Fibroblast of lung (primary cell): ENCODE measurements around the gene ADNP2. TPM values are rescaled to one million over a fixed set of nuclear protein-coding genes. Genes with fewer than 3 reads are reported as not detected.

Source experiments
- DNase-seq, 2 donors: peaks; one replicate each; pipeline versions ENCODE4 v3.0.0 to v3.0.0-alpha.2; 2010; ENCODE audit warnings: low read depth in 2 of 2
- H2AFZ ChIP-seq: 2 replicates; pipeline ENCODE4 v1.5.1; 2012; ENCODE audit warnings: low read length, control low read depth, inconsistent platforms
- H3K27ac ChIP-seq: 2 replicates; pipeline ENCODE4 v1.5.1; 2011; ENCODE audit warnings: low read length, control low read depth; ENCODE audit not compliant: insufficient read depth
- H3K27me3 ChIP-seq: 2 replicates; pipeline ENCODE4 v1.5.1; 2011; ENCODE audit warnings: mild to moderate bottlenecking, low read length; ENCODE audit not compliant: control insufficient read depth, insufficient read depth
- H3K36me3 ChIP-seq: 2 replicates; pipeline ENCODE4 v1.5.1; 2011; ENCODE audit warnings: low read length; ENCODE audit not compliant: control insufficient read depth, insufficient read depth
- H3K4me1 ChIP-seq: 2 replicates; pipeline ENCODE4 v1.5.1; 2011; ENCODE audit warnings: low read length; ENCODE audit not compliant: control insufficient read depth, insufficient read depth; ENCODE audit errors: extremely low read depth
- H3K4me2 ChIP-seq: 2 replicates; pipeline ENCODE4 v1.5.1; 2011; ENCODE audit warnings: low read length, control low read depth; ENCODE audit not compliant: insufficient read depth; ENCODE audit errors: extremely low read depth
- H3K4me3 ChIP-seq, 4 experiments: fragments of 200-600 bp in 1 of 4; sonication (generic) in 1 of 4; replicated peaks in 1 of 4; 2 replicates each; pipeline ENCODE4 v1.5.1; 2011 to 2016; ENCODE audit warnings: low read length in 4 of 4, low read depth in 3 of 4, mild to moderate bottlenecking in 3 of 4, control low read depth in 2 of 4, inconsistent platforms in 1 of 4, mixed read lengths in 1 of 4; ENCODE audit not compliant: insufficient read depth in 1 of 4; ENCODE audit errors: control extremely low read depth in 1 of 4
- H3K79me2 ChIP-seq: 2 replicates; pipeline ENCODE4 v1.5.1; 2012; ENCODE audit warnings: mild to moderate bottlenecking, low read length, inconsistent platforms; ENCODE audit not compliant: control insufficient read depth, insufficient read depth
- H3K9ac ChIP-seq: 2 replicates; pipeline ENCODE4 v1.5.1; 2011; ENCODE audit warnings: mild to moderate bottlenecking, low read length, control low read depth; ENCODE audit not compliant: insufficient read depth
- H3K9me3 ChIP-seq: 2 replicates; pipeline ENCODE4 v1.5.1; 2012; ENCODE audit warnings: low read depth, low read length; ENCODE audit not compliant: control insufficient read depth, insufficient read depth
- H4K20me1 ChIP-seq: 2 replicates; pipeline ENCODE4 v1.5.1; 2011; ENCODE audit warnings: low read length; ENCODE audit not compliant: control insufficient read depth, insufficient read depth; ENCODE audit errors: extremely low read depth
- CTCF ChIP-seq, 2 donors: IDR thresholded peaks in 1 of 2; conservative IDR thresholded peaks in 1 of 2; 1 replicate in 1 of 2; 2 replicates in 1 of 2; pipeline ENCODE4 v1.5.1; 2011 to 2012; ENCODE audit warnings: low read length in 2 of 2, control low read depth in 1 of 2, inconsistent platforms in 1 of 2, low read depth in 1 of 2, mild to moderate bottlenecking in 1 of 2
- EZH2 ChIP-seq: IDR thresholded peaks from 2 replicates; pipeline ENCODE4 v1.5.1; 2012; ENCODE audit warnings: low read length, control low read depth, mild to moderate bottlenecking; ENCODE audit errors: missing control alignments
- polyA plus RNA-seq, 2 donors: library from polyadenylated mRNA; depleted of rRNA in 1 of 2; stranded (reverse) in 1 of 2; unstranded in 1 of 2; fragments of >200 nt; gene quantifications; 2 replicates each; pipeline ENCODE4 v1.2.1, GENCODE V29; 2011 to 2012; ENCODE audit warnings: missing spikeins in 1 of 2
- total RNA-seq: library from RNA; depleted of rRNA; stranded (reverse); fragments of >200 nt; gene quantifications from 2 replicates; pipeline ENCODE4 v1.2.1, GENCODE V29; 2014

ADNP2 gene
- total and polyA plus RNA-seq, 2 donors (not counting 1 experiment from before 2014, with no cell fraction given), result 9.4 to 17.3 TPM

DNA sequence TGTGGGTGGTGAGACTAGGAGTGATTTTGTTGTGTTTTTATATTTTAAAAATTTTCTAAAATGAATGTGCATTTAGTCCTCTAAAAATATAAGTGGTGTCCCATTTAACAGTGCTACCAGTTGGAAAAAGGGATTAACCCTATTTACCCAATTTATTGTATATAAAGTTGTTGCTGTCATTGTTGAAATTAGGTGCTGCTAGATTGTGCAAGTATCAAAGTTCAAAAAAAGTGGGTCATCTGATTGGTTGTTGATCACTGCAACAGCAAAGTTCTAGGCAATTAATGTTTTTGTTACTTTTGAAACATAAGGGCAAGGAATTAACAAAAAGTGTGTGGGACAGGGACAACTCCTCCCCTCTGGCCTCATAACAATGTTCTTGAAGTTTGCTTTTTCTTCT is 40.6 kb downstream of the ADNP2 start:
- Histone ChIP-seq H2AFZ (no peak overlapping the region), H3K9me3 (no peaks in the 10 kb centered on the region), H4K20me1 (no peaks in the 10 kb centered on the region), H3K4me2 (no peak overlapping the region), H3K4me1 (no peaks in the 10 kb centered on the region), H3K79me2 (no peaks in the 10 kb centered on the region), H3K27ac (no peak overlapping the region), H3K27me3 (no peaks in the 10 kb centered on the region), H3K36me3 (peaks cover 1% of the 10 kb centered on the region), H3K4me3 (no peak overlapping the region), H3K9ac (no peak overlapping the region)
- no peak for DNase-seq
- no peak for TF ChIP-seq EZH2
- no peak for TF ChIP-seq CTCF (conservative IDR thresholded peaks at IDR 0.05 in 1 of 2, IDR thresholded peaks at IDR 0.05 in 1 of 2; ENCODE audit: low read depth in 1 of 2, low read length in 2 of 2)

- Histone ChIP-seq H3K4me3 (no peak overlapping the region), H3K9me3 (no peaks in the 10 kb centered on the region), H3K79me2 (no peaks in the 10 kb centered on the region), H2AFZ (no peak overlapping the region), H3K27ac (no peak overlapping the region), H3K4me1 (no peaks in the 10 kb centered on the region), H4K20me1 (no peaks in the 10 kb centered on the region), H3K9ac (no peak overlapping the region), H3K36me3 (no peaks in the 10 kb centered on the region), H3K4me2 (no peak overlapping the region), H3K27me3 (no peaks in the 10 kb centered on the region)
- DNase-seq, result peak in 1 of 2 donors; percentile 36
- peak; percentile 34 to 60 for TF ChIP-seq CTCF (conservative IDR thresholded peaks at IDR 0.05 in 1 of 2, IDR thresholded peaks at IDR 0.05 in 1 of 2; ENCODE audit: low read depth in 1 of 2, low read length in 2 of 2)
- no peak for TF ChIP-seq EZH2
Observed at GRCh38 chr18:80154293-80154692, 45.2 kb downstream of the ADNP2 start.

DNA sequence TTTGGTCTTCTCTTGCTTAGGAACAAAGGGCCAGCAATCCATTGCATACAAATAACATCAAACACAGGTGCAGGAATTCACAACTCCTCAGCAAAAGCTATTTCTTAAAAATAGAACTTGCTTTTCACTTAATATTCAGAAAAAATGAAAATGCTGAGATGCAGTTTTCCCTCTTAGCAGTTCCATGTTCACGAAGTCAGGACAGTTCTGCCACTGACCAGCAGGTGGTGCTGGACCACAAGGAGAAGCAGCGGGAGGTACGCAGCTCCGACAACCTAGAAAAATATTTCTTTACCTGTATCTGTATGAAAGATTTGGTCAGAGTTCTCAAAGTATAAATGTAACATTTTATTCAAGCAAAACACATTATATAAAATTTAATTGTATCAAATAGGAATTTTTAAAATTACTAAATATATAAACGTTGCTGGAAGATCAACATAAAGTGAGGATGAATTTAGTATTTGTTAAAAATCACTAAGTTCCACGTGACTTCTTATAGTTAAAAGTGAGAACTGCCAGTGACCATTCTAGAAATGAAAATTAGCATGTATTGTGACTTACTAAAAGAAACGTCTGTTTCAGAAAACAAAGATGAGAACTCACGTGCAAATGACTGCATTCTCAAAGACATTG is 48.8 kb downstream of the ADNP2 start:
- no peak overlapping the region for H3K4me3 ChIP-seq
- H3K27me3 ChIP-seq, result no peaks in the 10 kb centered on the region
- peak; percentile 99 for TF ChIP-seq CTCF (conservative IDR thresholded peaks at IDR 0.05 in 1 of 2, IDR thresholded peaks at IDR 0.05 in 1 of 2; ENCODE audit: low read depth in 1 of 2, low read length in 2 of 2)
- no peak for TF ChIP-seq EZH2
- no peak overlapping the region for H3K27ac ChIP-seq
- no peak overlapping the region for H3K4me2 ChIP-seq
- H3K79me2 ChIP-seq, result no peaks in the 10 kb centered on the region
- no peaks in the 10 kb centered on the region for H4K20me1 ChIP-seq
- no peaks in the 10 kb centered on the region for H3K4me1 ChIP-seq
- peak; percentile 57 to 77 for DNase-seq
- no peaks in the 10 kb centered on the region for H3K36me3 ChIP-seq
- no peaks in the 10 kb centered on the region for H3K9me3 ChIP-seq
- H3K9ac ChIP-seq, result no peak overlapping the region
- no peak overlapping the region for H2AFZ ChIP-seq
